Gastroesophageal sphincter (tissue), 4 donors: ENCODE data around the gene EIF4E3. TPM values are rescaled to one million over a fixed set of nuclear protein-coding genes. Genes with fewer than 3 reads are reported as not detected.

Source experiments
- ATAC-seq: fragments of 150-250 bp; one replicate; pipeline ENCODE4 v1.9.1; 2016; ENCODE audit warnings: mild to moderate bottlenecking, moderate library complexity
- H3K27ac ChIP-seq, 4 donors: fragments of 200-600 bp; sonication (generic) in 3 of 4; 1 replicate in 3 of 4; 2 replicates in 1 of 4; pipeline ENCODE4 v1.5.1; 2016 to 2019
- H3K27me3 ChIP-seq: fragments of 200-600 bp; sonication (generic); one replicate; pipeline ENCODE4 v1.5.1; 2019
- H3K36me3 ChIP-seq, 2 donors: fragments of 200-600 bp; sonication (generic); one replicate each; pipeline ENCODE4 v1.5.1; 2019; ENCODE audit warnings: control low read depth in 1 of 2
- H3K4me1 ChIP-seq, 3 donors: fragments of 200-600 bp; sonication (generic); 1 replicate in 2 of 3; 2 replicates in 1 of 3; pipeline ENCODE4 v1.5.1; 2016 to 2019; ENCODE audit warnings: control low read depth in 2 of 3
- H3K4me3 ChIP-seq, 2 donors: fragments of 200-600 bp; sonication (generic); one replicate each; pipeline ENCODE4 v1.5.1; 2019; ENCODE audit warnings: mild to moderate bottlenecking in 1 of 2, moderate library complexity in 1 of 2
- H3K9me3 ChIP-seq, 3 donors: fragments of 200-600 bp; sonication (generic); one replicate each; pipeline ENCODE4 v1.5.1; 2017 to 2019; ENCODE audit warnings: control low read depth in 2 of 3
- CTCF ChIP-seq, 4 experiments: fragments of 200-600 bp in 2 of 4; fragments of 450-650 bp in 2 of 4; sonication (generic) in 1 of 4; IDR thresholded peaks; one replicate each; pipeline ENCODE4 v1.5.1; 2017 to 2019; ENCODE audit warnings: antibody characterized with exemption in 4 of 4, mild to moderate bottlenecking in 2 of 4, moderate library complexity in 2 of 4
- EP300 ChIP-seq: sonication (generic); formaldehyde crosslinking; IDR thresholded peaks from one replicate; pipeline ENCODE4 v1.6.1; 2017; ENCODE audit warnings: antibody characterized with exemption, mild to moderate bottlenecking
- POLR2A ChIP-seq, 2 donors: fragments of 450-650 bp; IDR thresholded peaks; one replicate each; pipeline ENCODE4 v1.6.1; 2017; ENCODE audit warnings: antibody characterized with exemption in 2 of 2, mild to moderate bottlenecking in 2 of 2, moderate library complexity in 1 of 2
- POLR2AphosphoS5 ChIP-seq: sonication (generic); formaldehyde crosslinking; IDR thresholded peaks from one replicate; pipeline ENCODE4 v1.6.1; 2017; ENCODE audit warnings: antibody characterized with exemption
- WGBS, 2 donors: methylation state at CpG; one replicate each; pipeline ENCODE4 v1.1.5; 2018; ENCODE audit warnings: low coverage in 1 of 2; 5-methylcytosine and 5-hydroxymethylcytosine counted together
- total RNA-seq, 4 donors: library from RNA; depleted of rRNA; stranded (reverse); fragments of >200 nt; gene quantifications; one replicate each; pipeline ENCODE4 v1.1.0, GENCODE V29; 2016

Gene EIF4E3
- total RNA-seq, 4 donors from 2014 or later, result 28.8 to 55.8 (median 41.6) TPM

GRCh38 chr3:71752831-71753700, 27.9 kb upstream of the EIF4E3 start:
- ATAC-seq, result peak; percentile 17
- peaks cover 0 to 27% (median 0%) of the 10 kb centered on the region in 3 donors for H3K4me1 ChIP-seq
- WGBS, 2 donors, result 52 to 64% methylated on average over 10 to 11 of the region's 68 CpGs

GRCh38 chr3:71751602-71752001, 26.4 kb upstream of the EIF4E3 start:
- H3K4me1 ChIP-seq, result peaks cover 0 to 27% (median 0%) of the 10 kb centered on the region in 3 donors
- no peaks in the 10 kb centered on the region for H3K9me3 ChIP-seq
- 96 to 100% methylated on average over 3 to 4 of the region's 4 CpGs for whole genome bisulfite sequencing, 2 donors
- no peak overlapping the region for H3K4me3 ChIP-seq
- no peak overlapping the region for H3K27ac ChIP-seq
- peaks cover 26% of the 10 kb centered on the region for H3K27me3 ChIP-seq
- no peaks in the 10 kb centered on the region for H3K36me3 ChIP-seq
- ATAC-seq, result no peak
- TF ChIP-seq EP300 (no peak), CTCF (IDR thresholded peaks at IDR 0.05) (no peak), POLR2AphosphoS5 (no peak), POLR2A (IDR thresholded peaks at IDR 0.05) (no peak)

More at GRCh38 chr3:71752831-71753700, 27.9 kb upstream of the EIF4E3 start:
- Histone ChIP-seq H3K27ac (no peak overlapping the region), H3K9me3 (no peaks in the 10 kb centered on the region), H3K36me3 (no peaks in the 10 kb centered on the region), H3K4me3 (peak overlapping the region; percentile 31 to 65), H3K27me3 (peaks cover 26% of the 10 kb centered on the region)
- TF ChIP-seq CTCF (IDR thresholded peaks at IDR 0.05) (no peak), POLR2A (IDR thresholded peaks at IDR 0.05) (no peak), POLR2AphosphoS5 (no peak), EP300 (no peak)

- Histone ChIP-seq H3K4me1 (no peaks in the 10 kb centered on the region), H3K36me3 (no peaks in the 10 kb centered on the region), H3K27me3 (no peaks in the 10 kb centered on the region), H3K9me3 (peaks cover 0 to 46% (median 0%) of the 10 kb centered on the region in 3 donors), H3K4me3 (no peak overlapping the region), H3K27ac (no peak overlapping the region)
- no peak for ATAC-seq
- WGBS, 2 donors, result 40 to 78% methylated on average over 1 to 3 of the region's 3 CpGs
- TF ChIP-seq CTCF (IDR thresholded peaks at IDR 0.05) (no peak), EP300 (no peak), POLR2A (IDR thresholded peaks at IDR 0.05) (no peak)
These were observed 19.5 kb upstream of the EIF4E3 start for GRCh38 chr3:71744738-71745137.

- Histone ChIP-seq H3K4me3 (no peak overlapping the region), H3K27ac (no peak overlapping the region), H3K27me3 (no peaks in the 10 kb centered on the region), H3K9me3 (peaks cover 0 to 46% (median 0%) of the 10 kb centered on the region in 3 donors), H3K4me1 (no peaks in the 10 kb centered on the region), H3K36me3 (no peaks in the 10 kb centered on the region)
- ATAC-seq, result no peak
- TF ChIP-seq POLR2AphosphoS5 (no peak), EP300 (no peak), CTCF (IDR thresholded peaks at IDR 0.05) (no peak), POLR2A (IDR thresholded peaks at IDR 0.05) (no peak)
- 100% methylated on average over 1 of the region's 1 CpG for WGBS, 2 donors
These were observed 17.4 kb upstream of the EIF4E3 start for GRCh38 chr3:71742621-71743020.

- H3K9me3 ChIP-seq, result no peaks in the 10 kb centered on the region
- peaks cover 0 to 2% (median 0%) of the 10 kb centered on the region in 3 donors for H3K4me1 ChIP-seq
- no peak overlapping the region for H3K27ac ChIP-seq
- no peak overlapping the region for H3K4me3 ChIP-seq
- 60 to 74% methylated on average over 1 of the region's 1 CpG for WGBS, 2 donors
- ATAC-seq, result no peak
- TF ChIP-seq EP300, result no peak
- no peak for TF ChIP-seq POLR2AphosphoS5
- no peak for TF ChIP-seq POLR2A (IDR thresholded peaks at IDR 0.05)
- no peak for TF ChIP-seq CTCF (IDR thresholded peaks at IDR 0.05)
- no peaks in the 10 kb centered on the region for H3K36me3 ChIP-seq
- no peaks in the 10 kb centered on the region for H3K27me3 ChIP-seq
These were observed 9.7 kb upstream of the EIF4E3 start for GRCh38 chr3:71734881-71735280.
